NCI-H2107 (cell line): ENCODE results near the gene AMH.

Experiments used
- DNase-seq: peaks from one replicate; lab custom pipeline; 2025; lab: John Stamatoyannopoulos, UW

AMH gene

GRCh38 chr19:2249880-2250765, 1.0 kb downstream of the AMH start:
- no peak for DNase-seq

GRCh38 chr19:2250766-2251105, 1.6 kb downstream of the AMH start:
- no peak for DNase-seq

- no peak for DNase-seq
Observed at GRCh38 chr19:2251106-2252054, 2.3 kb downstream of the AMH start.

GRCh38 chr19:2252055-2252796, 3.1 kb downstream of the AMH start:
- DNase-seq: no peak

- no peak for DNase-seq
Observed at GRCh38 chr19:2252797-2253105, 3.6 kb downstream of the AMH start.

GRCh38 chr19:2253106-2254063, 4.3 kb downstream of the AMH start:
- no peak for DNase-seq

GRCh38 chr19:2254064-2254872, 5.1 kb downstream of the AMH start:
- no peak for DNase-seq

- no peak for DNase-seq
Observed at GRCh38 chr19:2255112-2255845, 6.2 kb downstream of the AMH start.

GRCh38 chr19:2255982-2256685, 7.0 kb downstream of the AMH start, which contains the start of gene JSRP1:
Gene JSRP1 (minus strand): TSS chr19:2256417. CDS start chr19:2255314, 1,103 bp downstream.
- DNase-seq: no peak

- DNase-seq: no peak
Observed at GRCh38 chr19:2259336-2259735, 10.2 kb downstream of the AMH start.

- DNase-seq: no peak
Observed at GRCh38 chr19:2260341-2260805, 11.2 kb downstream of the AMH start.

GRCh38 chr19:2261438-2262172, 12.5 kb downstream of the AMH start:
- no peak for DNase-seq

GRCh38 chr19:2266183-2266993, 17.3 kb downstream of the AMH start:
- no peak for DNase-seq

- no peak for DNase-seq
Observed at GRCh38 chr19:2268480-2268830, 19.3 kb downstream of the AMH start.

GRCh38 chr19:2268861-2269243, 19.7 kb downstream of the AMH start:
- DNase-seq: no peak

GRCh38 chr19:2269244-2270156, 20.4 kb downstream of the AMH start:
- peak; percentile 90 for DNase-seq

GRCh38 chr19:2270157-2270422, 21.0 kb downstream of the AMH start:
- no peak for DNase-seq
